Parathyroid adenoma (tissue), 2 donors: Measurements from ENCODE around the gene CEP170B.

Source experiments
- H2AFZ ChIP-seq: fragments of 300-600 bp; sonication (generic); one replicate; pipeline ENCODE4 v1.7.0; 2017; ENCODE audit warnings: antibody characterized with exemption, mild to moderate bottlenecking
- H3K27ac ChIP-seq: fragments of 300-600 bp; sonication (generic); one replicate; pipeline ENCODE4 v1.7.0; 2017
- H3K27me3 ChIP-seq: fragments of 300-600 bp; sonication (generic); one replicate; pipeline ENCODE4 v1.7.0; 2017; ENCODE audit warnings: low read length; ENCODE audit not compliant: control insufficient read depth, insufficient read depth
- H3K36me3 ChIP-seq: fragments of 300-600 bp; sonication (generic); one replicate; pipeline ENCODE4 v1.7.0; 2017; ENCODE audit warnings: low read length; ENCODE audit not compliant: control insufficient read depth, insufficient read depth
- H3K4me1 ChIP-seq: fragments of 300-600 bp; sonication (generic); one replicate; pipeline ENCODE4 v1.7.0; 2017; ENCODE audit warnings: control low read depth
- H3K4me2 ChIP-seq: fragments of 300-600 bp; sonication (generic); one replicate; pipeline ENCODE4 v1.7.0; 2017; ENCODE audit warnings: low read length
- H3K4me3 ChIP-seq: fragments of 300-600 bp; sonication (generic); one replicate; pipeline ENCODE4 v1.7.0; 2017; ENCODE audit warnings: low read depth, low read length
- H3K79me2 ChIP-seq: fragments of 300-600 bp; sonication (generic); one replicate; pipeline ENCODE4 v1.7.0; 2017; ENCODE audit warnings: control low read depth
- H3K9ac ChIP-seq: fragments of 300-600 bp; sonication (generic); one replicate; pipeline ENCODE4 v1.7.0; 2017; ENCODE audit warnings: mild to moderate bottlenecking
- H3K9me3 ChIP-seq: fragments of 300-600 bp; sonication (generic); one replicate; pipeline ENCODE4 v1.7.0; 2017; ENCODE audit warnings: low read length; ENCODE audit not compliant: control insufficient read depth
- TF ChIP-seq, protein P1 (sequence below): fragments of 300-600 bp; sonication (generic); IDR thresholded peaks from one replicate; pipeline ENCODE4 v1.7.0; 2017; ENCODE audit warnings: antibody characterized with exemption, mild to moderate bottlenecking
- donor health status: primary hyperparathyroidism.

CEP170B gene

DNA sequence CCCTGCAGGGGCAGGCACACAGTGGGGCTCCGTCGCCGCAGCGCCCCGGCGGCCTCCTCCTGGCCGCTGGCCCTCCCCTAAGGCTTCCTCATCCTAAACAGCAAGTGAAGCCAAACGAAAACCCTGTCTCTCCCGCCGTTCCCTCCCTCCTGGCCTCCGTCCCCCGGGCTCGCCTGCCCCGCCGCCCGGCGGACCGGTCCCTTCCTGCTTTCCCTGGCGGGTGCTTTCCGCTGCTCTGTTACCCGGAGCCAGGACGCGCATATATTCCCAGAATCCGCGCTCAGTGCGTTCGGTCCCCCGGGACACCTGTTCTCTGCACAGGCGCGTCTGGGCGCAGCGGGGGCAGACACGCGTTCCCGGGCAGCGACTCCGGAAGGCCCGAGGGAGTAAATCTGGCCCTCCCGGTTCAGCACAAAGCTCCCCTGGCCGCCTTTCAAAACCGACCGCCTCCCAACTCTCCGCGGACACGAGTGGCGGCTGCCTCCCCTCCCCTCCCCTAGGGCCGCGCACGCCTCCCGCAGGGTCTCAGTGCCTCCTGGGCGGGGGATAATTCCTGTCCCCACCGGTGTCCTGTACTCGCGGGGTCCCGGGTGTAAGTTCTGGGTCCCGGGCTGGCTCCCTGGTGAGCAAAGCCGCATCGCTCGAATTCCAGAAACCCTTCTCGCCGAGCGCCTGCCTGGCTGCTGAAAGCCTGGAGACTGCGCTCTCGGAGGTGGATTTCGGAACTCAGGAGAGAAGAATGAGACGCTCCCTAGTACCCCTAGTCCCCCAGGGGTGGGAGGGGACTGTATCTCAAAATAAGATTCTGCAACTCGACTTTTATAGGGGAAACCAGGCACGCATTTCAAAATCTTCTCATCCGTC, 21.4 kb upstream of the CEP170B start:
- H3K27me3 ChIP-seq = no peaks in the 10 kb centered on the region
- no peaks in the 10 kb centered on the region for H3K9me3 ChIP-seq
- H3K36me3 ChIP-seq = no peaks in the 10 kb centered on the region

DNA sequence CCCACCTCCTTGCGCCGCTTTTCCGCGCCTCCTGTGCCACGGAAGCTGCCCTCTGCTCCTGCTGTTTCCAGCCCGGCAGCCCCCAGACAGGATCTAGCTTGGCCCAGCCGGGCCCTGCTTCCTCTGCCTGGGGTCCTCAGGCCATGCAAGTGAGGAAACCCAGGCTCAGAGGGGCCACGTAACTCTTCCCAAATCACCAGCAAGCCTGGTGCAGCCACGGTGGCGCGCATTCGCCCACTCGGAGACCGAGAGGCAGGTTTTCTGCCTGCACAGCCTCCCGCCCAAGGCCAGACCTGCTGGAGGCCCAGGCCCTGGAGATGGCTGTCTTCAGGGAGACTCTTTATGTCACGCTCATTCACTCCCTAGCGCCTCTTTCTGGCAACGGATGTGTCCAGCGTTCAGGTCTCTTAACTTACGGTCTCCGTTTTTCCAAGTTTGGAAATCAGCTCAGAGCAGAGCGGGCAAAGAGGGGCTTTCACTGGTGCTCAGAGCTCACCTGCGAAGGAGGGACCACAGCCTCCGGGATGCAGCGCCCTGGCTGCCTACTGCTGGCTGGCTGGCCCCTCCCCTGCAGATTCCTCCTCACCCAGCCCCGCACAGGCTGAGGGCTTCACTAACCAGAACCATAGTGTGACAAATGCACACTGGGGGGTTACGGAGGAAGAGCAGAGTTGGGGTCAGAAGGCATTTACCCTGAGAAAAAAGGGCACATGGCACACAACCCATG, 20.6 kb upstream of the CEP170B start:
- TF ChIP-seq, protein P1, sequence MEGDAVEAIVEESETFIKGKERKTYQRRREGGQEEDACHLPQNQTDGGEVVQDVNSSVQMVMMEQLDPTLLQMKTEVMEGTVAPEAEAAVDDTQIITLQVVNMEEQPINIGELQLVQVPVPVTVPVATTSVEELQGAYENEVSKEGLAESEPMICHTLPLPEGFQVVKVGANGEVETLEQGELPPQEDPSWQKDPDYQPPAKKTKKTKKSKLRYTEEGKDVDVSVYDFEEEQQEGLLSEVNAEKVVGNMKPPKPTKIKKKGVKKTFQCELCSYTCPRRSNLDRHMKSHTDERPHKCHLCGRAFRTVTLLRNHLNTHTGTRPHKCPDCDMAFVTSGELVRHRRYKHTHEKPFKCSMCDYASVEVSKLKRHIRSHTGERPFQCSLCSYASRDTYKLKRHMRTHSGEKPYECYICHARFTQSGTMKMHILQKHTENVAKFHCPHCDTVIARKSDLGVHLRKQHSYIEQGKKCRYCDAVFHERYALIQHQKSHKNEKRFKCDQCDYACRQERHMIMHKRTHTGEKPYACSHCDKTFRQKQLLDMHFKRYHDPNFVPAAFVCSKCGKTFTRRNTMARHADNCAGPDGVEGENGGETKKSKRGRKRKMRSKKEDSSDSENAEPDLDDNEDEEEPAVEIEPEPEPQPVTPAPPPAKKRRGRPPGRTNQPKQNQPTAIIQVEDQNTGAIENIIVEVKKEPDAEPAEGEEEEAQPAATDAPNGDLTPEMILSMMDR = no peak
- H3K27me3 ChIP-seq = no peaks in the 10 kb centered on the region
- no peak overlapping the region for H3K9ac ChIP-seq
- H3K79me2 ChIP-seq = no peaks in the 10 kb centered on the region
- H3K36me3 ChIP-seq = no peaks in the 10 kb centered on the region
- no peak overlapping the region for H3K27ac ChIP-seq
- H3K4me2 ChIP-seq = peak overlapping the region; percentile 56
- H3K4me3 ChIP-seq = peak overlapping the region; percentile 41
- H2AFZ ChIP-seq = peak overlapping the region; percentile 66
- H3K4me1 ChIP-seq = no peaks in the 10 kb centered on the region
- H3K9me3 ChIP-seq = no peaks in the 10 kb centered on the region

More for the DNA sequence above, 21.4 kb upstream of the CEP170B start:
- peak overlapping the region; percentile 56 for H3K4me2 ChIP-seq
- H3K4me3 ChIP-seq = peak overlapping the region; percentile 41
- H3K9ac ChIP-seq = no peak overlapping the region
- TF ChIP-seq, protein P1 = no peak
- H3K27ac ChIP-seq = no peak overlapping the region
- H2AFZ ChIP-seq = peak overlapping the region; percentile 66
- no peaks in the 10 kb centered on the region for H3K79me2 ChIP-seq
- no peaks in the 10 kb centered on the region for H3K4me1 ChIP-seq

DNA sequence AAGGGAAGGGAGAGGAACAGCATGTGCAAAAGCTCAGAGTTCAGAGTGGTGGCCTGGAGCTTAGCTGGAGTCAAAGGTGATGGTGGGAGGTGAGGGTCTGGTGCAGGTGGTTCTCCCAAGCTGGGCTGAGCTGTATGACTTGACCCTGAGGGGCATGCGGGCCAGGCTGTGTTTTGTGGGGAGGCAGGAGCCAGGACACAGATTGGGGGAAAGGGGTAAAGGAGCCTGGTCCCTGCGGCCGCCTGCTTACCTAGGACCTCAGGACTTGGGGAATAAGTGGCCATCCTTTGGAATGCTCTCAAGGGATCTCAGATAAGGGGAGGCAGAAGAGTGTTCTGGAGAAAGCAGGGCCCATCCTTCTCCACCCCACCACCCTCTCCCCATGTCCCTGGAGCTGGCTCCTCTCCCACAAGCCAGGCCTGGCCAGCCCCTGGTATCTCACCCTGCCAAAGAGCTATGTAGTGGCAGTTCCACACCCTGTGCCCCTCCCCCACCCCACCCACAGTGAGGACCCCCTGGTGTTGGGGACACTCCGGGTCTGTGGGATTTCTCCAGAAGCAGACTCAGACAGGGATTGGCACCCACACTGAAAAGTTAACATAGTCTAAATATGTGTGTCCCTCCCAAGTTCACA, 19.9 kb upstream of the CEP170B start:
- Histone ChIP-seq H3K4me3 (no peak overlapping the region), H3K79me2 (no peaks in the 10 kb centered on the region), H3K4me1 (no peaks in the 10 kb centered on the region), H2AFZ (no peak overlapping the region), H3K27me3 (no peaks in the 10 kb centered on the region), H3K9ac (no peak overlapping the region), H3K36me3 (no peaks in the 10 kb centered on the region), H3K27ac (no peak overlapping the region), H3K4me2 (no peak overlapping the region), H3K9me3 (no peaks in the 10 kb centered on the region)
- TF ChIP-seq, protein P1 = no peak

DNA sequence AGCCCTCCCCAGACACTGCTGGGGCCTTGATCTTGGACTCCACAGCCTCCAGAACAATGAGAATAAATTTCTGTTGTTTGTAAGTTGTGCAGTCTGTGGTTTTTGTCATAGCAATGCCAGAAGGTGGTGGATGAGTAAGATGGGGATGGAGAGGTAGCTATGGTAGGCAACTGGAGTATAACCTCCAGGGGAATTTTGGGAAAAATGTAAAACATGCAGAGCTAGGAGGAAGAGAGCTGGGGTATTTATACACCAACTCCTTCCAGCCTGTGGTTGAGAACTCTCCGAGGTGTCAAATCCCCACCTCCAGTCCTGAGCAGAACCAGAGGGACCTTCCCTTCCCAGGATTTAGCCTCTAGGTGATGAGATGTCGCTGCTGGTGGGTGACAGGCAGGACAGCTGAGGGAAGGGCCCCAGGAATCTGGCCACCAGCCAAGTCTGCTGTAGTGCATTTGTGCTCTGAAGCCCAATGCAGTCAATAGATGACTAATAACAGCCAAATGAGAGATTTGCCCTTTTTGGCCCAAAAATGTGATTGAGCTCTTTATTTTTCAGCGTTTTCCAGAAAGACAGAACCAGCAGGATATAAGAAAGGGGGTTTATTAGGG, 19.1 kb upstream of the CEP170B start:
- Histone ChIP-seq H3K4me3 (no peak overlapping the region), H3K36me3 (no peaks in the 10 kb centered on the region), H3K4me1 (no peaks in the 10 kb centered on the region), H3K9ac (no peak overlapping the region), H3K79me2 (no peaks in the 10 kb centered on the region), H3K9me3 (no peaks in the 10 kb centered on the region), H2AFZ (no peak overlapping the region), H3K27me3 (no peaks in the 10 kb centered on the region), H3K27ac (no peak overlapping the region), H3K4me2 (no peak overlapping the region)
- TF ChIP-seq, protein P1 = no peak
